IMR-90 (cell line): ENCODE data around the gene FBXL13. TPM values are rescaled to one million over a fixed set of nuclear protein-coding genes. Genes with fewer than 3 reads are reported as not detected.

Source experiments
- ATAC-seq: fragments of 200-7000 bp; cut with Tn5 transposase; 2 replicates; pipeline ENCODE4 v1.9.1; 2020; ENCODE audit warnings: low read depth, mild to moderate bottlenecking, moderate library complexity
- BruUV-seq: library from RNA; stranded (reverse); fragments of 400-500 nt; replicated peaks from 2 replicates; lab custom pipeline; 2021; lab: Mats Ljungman, UMichigan
- CTCF ChIA-PET: fragments of 300-600 bp; formaldehyde crosslinking; extraction: SDS; loops from one replicate; lab custom pipeline; 2021; ENCODE audit warnings: antibody characterized with exemption; lab: Yijun Ruan, JAX
- POLR2A ChIA-PET: fragments of 300-600 bp; sonication (Branson Sonifier 250); formaldehyde crosslinking; loops from one replicate; lab custom pipeline; 2022; ENCODE audit warnings: antibody characterized with exemption; ENCODE audit not compliant: unreplicated experiment; lab: Charles Lee
- DNase-seq: peaks from one replicate; pipeline ENCODE4 v3.0.0; 2013
- H2AFZ ChIP-seq: replicated peaks from 2 replicates; pipeline ENCODE3; 2013; ENCODE audit warnings: low read length, mild to moderate bottlenecking; ENCODE audit not compliant: poor library complexity
- H2AK5ac ChIP-seq: 2 replicates; pipeline ENCODE4 v1.6.1; 2013; ENCODE audit warnings: low read depth, low read length, inconsistent platforms
- H2AK9ac ChIP-seq: replicated peaks from 2 replicates; pipeline ENCODE3; 2013; ENCODE audit warnings: mild to moderate bottlenecking, low read depth, low read length, moderate library complexity; ENCODE audit not compliant: poor library complexity
- H2BK120ac ChIP-seq: 2 replicates; pipeline ENCODE4 v1.6.1; 2013; ENCODE audit warnings: low read depth, low read length, inconsistent platforms
- H2BK15ac ChIP-seq: 3 replicates; pipeline ENCODE4 v1.6.1; 2013; ENCODE audit warnings: low read depth, low read length, inconsistent platforms
- H2BK20ac ChIP-seq: 2 replicates; pipeline ENCODE4 v1.6.1; 2013; ENCODE audit warnings: low read depth, mild to moderate bottlenecking, inconsistent platforms, low read length, moderate library complexity
- H2BK5ac ChIP-seq: 2 replicates; pipeline ENCODE4 v1.6.1; 2013; ENCODE audit warnings: mild to moderate bottlenecking, low read depth, low read length, inconsistent platforms; ENCODE audit not compliant: poor library complexity, severe bottlenecking
- H3K14ac ChIP-seq: replicated peaks from 2 replicates; pipeline ENCODE4 v1.6.1; 2013; ENCODE audit warnings: low read depth, low read length, inconsistent platforms
- H3K18ac ChIP-seq: 2 replicates; pipeline ENCODE4 v1.6.1; 2013; ENCODE audit warnings: low read depth, low read length, control low read depth
- H3K23ac ChIP-seq: 2 replicates; pipeline ENCODE4 v1.6.1; 2013; ENCODE audit warnings: low read depth, low read length, inconsistent platforms
- H3K27ac ChIP-seq: 2 replicates; pipeline ENCODE4 v1.5.1; 2013; ENCODE audit warnings: mild to moderate bottlenecking, control low read depth, low read length; ENCODE audit not compliant: insufficient read depth
- H3K27me3 ChIP-seq: 2 replicates; pipeline ENCODE4 v1.6.1; 2013; ENCODE audit warnings: low read length; ENCODE audit not compliant: control insufficient read depth, insufficient read depth
- H3K36me3 ChIP-seq: 2 replicates; pipeline ENCODE4 v1.6.1; 2013; ENCODE audit warnings: low read length, mixed read lengths; ENCODE audit not compliant: control insufficient read depth, insufficient read depth
- H3K4ac ChIP-seq: 2 replicates; pipeline ENCODE4 v1.6.1; 2013; ENCODE audit warnings: low read depth, low read length, inconsistent platforms
- H3K4me1 ChIP-seq: 2 replicates; pipeline ENCODE4 v1.6.1; 2013; ENCODE audit warnings: low read length, mixed read lengths; ENCODE audit not compliant: control insufficient read depth, insufficient read depth
- H3K4me2 ChIP-seq: 2 replicates; pipeline ENCODE4 v1.6.1; 2013; ENCODE audit warnings: low read depth, mild to moderate bottlenecking, control low read depth, low read length, moderate library complexity
- H3K4me3 ChIP-seq: 2 replicates; pipeline ENCODE4 v1.5.1; 2013; ENCODE audit warnings: low read depth, mild to moderate bottlenecking, control low read depth, low read length, moderate library complexity; ENCODE audit not compliant: insufficient read depth
- H3K56ac ChIP-seq: 2 replicates; pipeline ENCODE4 v1.6.1; 2013; ENCODE audit warnings: low read length, inconsistent platforms; ENCODE audit not compliant: insufficient read depth; ENCODE audit errors: extremely low read depth
- H3K79me1 ChIP-seq, 2 experiments: 2 replicates each; pipeline ENCODE4 v1.6.1; 2013; ENCODE audit warnings: low read length in 2 of 2, inconsistent platforms in 1 of 2, low read depth in 1 of 2
- H3K9ac ChIP-seq: 2 replicates; pipeline ENCODE4 v1.6.1; 2013; ENCODE audit warnings: low read depth, low read length, control low read depth
- H3K9me1 ChIP-seq: 2 replicates; pipeline ENCODE4 v1.6.1; 2013; ENCODE audit warnings: low read length, inconsistent platforms; ENCODE audit not compliant: insufficient read depth
- H3K9me3 ChIP-seq: 2 replicates; pipeline ENCODE4 v1.6.1; 2013; ENCODE audit warnings: low read length; ENCODE audit not compliant: control insufficient read depth, insufficient read depth
- H4K20me1 ChIP-seq: 2 replicates; pipeline ENCODE4 v1.6.1; 2013; ENCODE audit warnings: low read length, inconsistent platforms; ENCODE audit not compliant: insufficient read depth
- H4K5ac ChIP-seq: 2 replicates; pipeline ENCODE4 v1.6.1; 2013; ENCODE audit warnings: mild to moderate bottlenecking, low read depth, low read length, control low read depth
- H4K8ac ChIP-seq, 2 experiments: 2 replicates each; pipeline ENCODE4 v1.6.1; 2013; ENCODE audit warnings: low read depth in 2 of 2, low read length in 2 of 2, control low read depth in 1 of 2, inconsistent platforms in 1 of 2
- H4K91ac ChIP-seq: 2 replicates; pipeline ENCODE4 v1.6.1; 2013; ENCODE audit warnings: low read depth, low read length, inconsistent platforms; ENCODE audit not compliant: insufficient read depth
- FOS ChIP-seq: fragments of 150-350 bp; IDR thresholded peaks from 2 replicates; pipeline ENCODE4 v1.6.1; 2016; ENCODE audit warnings: low read depth, low read length
- MXI1 ChIP-seq: IDR thresholded peaks from 2 replicates; pipeline ENCODE4 v1.6.1; 2012; ENCODE audit warnings: low read depth, mild to moderate bottlenecking, low read length, moderate library complexity, borderline replicate concordance
- NFE2L2 ChIP-seq: fragments of 150-350 bp; IDR thresholded peaks from 2 replicates; pipeline ENCODE4 v1.6.1; 2016; ENCODE audit warnings: low read depth, mild to moderate bottlenecking, low read length
- WGBS, 2 experiments: methylation state at CpG; one replicate each; pipeline versions ENCODE4 v1.1.5 to v1.1.7; 2013; ENCODE audit warnings: missing lambda C conversion rate in 2 of 2; ENCODE audit not compliant: insufficient read length in 1 of 2; ENCODE audit errors: extremely low coverage in 2 of 2; 5-methylcytosine and 5-hydroxymethylcytosine counted together
- dilution Hi-C: fragments of 300-500 bp; cut with HindIII; formaldehyde crosslinking; loops from one replicate; pipeline ENCODE4 v1.14.3; 2018; ENCODE audit warnings: low sequenced_read_pairs; ENCODE audit not compliant: unreplicated experiment
- in situ Hi-C: fragments of 300-500 bp; cut with MboI; formaldehyde crosslinking; loops from 3 replicates; pipeline ENCODE4 v1.14.3; 2019; ENCODE audit warnings: low sequenced_read_pairs, inconsistent platforms, mixed read lengths
- intact Hi-C: fragments of 100-400 bp; cut with micrococcal nuclease; formaldehyde crosslinking; loops from 2 replicates; pipeline ENCODE4 v1.10.0; 2022
- polyA plus RNA-seq, 3 experiments: library from polyadenylated mRNA; depleted of rRNA; stranded (reverse); fragments of >200 nt; gene quantifications; 2 replicates each; pipeline ENCODE4 v1.2.3, GENCODE V29; 2012; ENCODE audit warnings: low replicate concordance in 1 of 3
- total RNA-seq: library from RNA; depleted of rRNA; stranded (reverse); fragments of >200 nt; gene quantifications from 2 replicates; pipeline ENCODE4 v1.2.3, GENCODE V29; 2012

The FBXL13 gene
- total and polyA plus RNA-seq, 2 of the 4 experiments (the other 2 are of a cell fraction) = 0.24 to 0.36 TPM

- DNase-seq (peak; percentile 89), ATAC-seq (peak; percentile 64)
- Histone ChIP-seq H3K79me1 (peaks cover 0 to 4% of the 10 kb centered on the region in 2 experiments; a peak in 2 of 4 replicates), H3K27ac (peak overlapping the region; percentile 18; the same call in 1 of the 2 replicates), H3K9me3 (no peaks in the 10 kb centered on the region), H4K8ac (peak overlapping the region; percentile 28 to 80), H3K18ac (peak overlapping the region; percentile 33; the same call in 1 of the 2 replicates), H3K27me3 (no peaks in the 10 kb centered on the region), H2AK9ac (no peak overlapping the region), H2BK120ac (peak overlapping the region; percentile 87), H3K4ac (peak overlapping the region; percentile 63; the same call in 1 of the 2 replicates), H2AFZ (no peak overlapping the region), H2AK5ac (peak overlapping the region; percentile 57; the same call in 1 of the 2 replicates), H3K4me3 (no peak overlapping the region), H3K23ac (peak overlapping the region; percentile 76; the same call in 1 of the 2 replicates), H2BK20ac (peak overlapping the region; percentile 86), H3K4me2 (peak overlapping the region; percentile 11; the same call in 1 of the 2 replicates), H4K91ac (peak overlapping the region; percentile 67; the same call in 1 of the 2 replicates), H2BK5ac (peak overlapping the region; percentile 86), H3K4me1 (peaks cover 13% of the 10 kb centered on the region), H3K14ac (0 out of 2 replicates have a peak overlapping the region, but pooled peaks have one; percentile 77), H2BK15ac (peak overlapping the region; percentile 61; the same call in 1 of the 3 replicates), H3K9me1 (peaks cover 11% of the 10 kb centered on the region), H4K5ac (peak overlapping the region; percentile 7; the same call in 1 of the 2 replicates), H3K9ac (no peak overlapping the region; the same call in 1 of the 2 replicates), H3K56ac (peak overlapping the region; percentile 72), H4K20me1 (no peaks in the 10 kb centered on the region), H3K36me3 (no peaks in the 10 kb centered on the region)
- no TSS peak for BruUV-seq
- no CpG with 5 or more reads among the region's 1 CpG for WGBS, 2 experiments
- in situ Hi-C loops (no loop called here), dilution Hi-C loops (no loop called here), intact Hi-C loops (no loop called here)
- TF ChIP-seq NFE2L2 = no peak
- TF ChIP-seq MXI1 = 0 out of 2 replicates have a peak, but pooled peaks have one; percentile 62
- 0 out of 2 replicates have a peak, but pooled peaks have one; percentile 40 for TF ChIP-seq FOS
- ChIA-PET POLR2A (interaction anchor here (0.6 kb wide), 1 partner anchor 175 kb away, joined by 5 read pairs; no protein-coding TSS in a partner anchor), CTCF (interaction anchor here (0.8 kb wide), 2 partner anchors 19 to 170 kb away, joined by 3 to 4 read pairs; no protein-coding TSS in a partner anchor)
These were observed 182.8 kb downstream of the FBXL13 start for GRCh38 chr7:102891693-102892261.
